C4-2B (cell line): ENCODE results near the gene KSR2.

Source experiments
- ZFX ChIP-seq: fragments of 450-650 bp; IDR thresholded peaks from 2 replicates; pipeline ENCODE4 v1.6.1; 2017
- TF ChIP-seq, protein P1 (sequence below): fragments of 450-650 bp; conservative IDR thresholded peaks from 2 replicates; pipeline ENCODE4 v1.5.1; 2017; ENCODE audit warnings: mild to moderate bottlenecking

DNA sequence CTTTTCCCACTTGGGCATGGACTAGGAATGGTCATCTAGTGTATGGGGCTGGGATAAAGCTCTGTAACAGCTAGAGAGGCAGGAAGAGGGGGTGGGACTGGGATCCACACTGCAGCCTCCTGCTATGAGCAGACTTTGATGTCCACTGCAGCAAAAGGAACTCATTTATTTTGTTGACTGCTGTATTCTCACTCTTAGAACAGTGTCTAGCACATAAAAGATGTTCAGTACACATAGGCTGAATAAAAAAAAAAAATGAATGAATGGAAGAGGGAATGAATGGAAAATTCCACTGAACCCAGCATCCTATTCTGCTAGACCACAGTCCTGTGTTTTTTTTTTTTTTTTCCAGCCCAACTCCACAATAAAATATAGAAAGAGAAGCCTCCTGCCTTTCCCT lies 501.2 kb downstream of the KSR2 start:
- TF ChIP-seq, protein P1, sequence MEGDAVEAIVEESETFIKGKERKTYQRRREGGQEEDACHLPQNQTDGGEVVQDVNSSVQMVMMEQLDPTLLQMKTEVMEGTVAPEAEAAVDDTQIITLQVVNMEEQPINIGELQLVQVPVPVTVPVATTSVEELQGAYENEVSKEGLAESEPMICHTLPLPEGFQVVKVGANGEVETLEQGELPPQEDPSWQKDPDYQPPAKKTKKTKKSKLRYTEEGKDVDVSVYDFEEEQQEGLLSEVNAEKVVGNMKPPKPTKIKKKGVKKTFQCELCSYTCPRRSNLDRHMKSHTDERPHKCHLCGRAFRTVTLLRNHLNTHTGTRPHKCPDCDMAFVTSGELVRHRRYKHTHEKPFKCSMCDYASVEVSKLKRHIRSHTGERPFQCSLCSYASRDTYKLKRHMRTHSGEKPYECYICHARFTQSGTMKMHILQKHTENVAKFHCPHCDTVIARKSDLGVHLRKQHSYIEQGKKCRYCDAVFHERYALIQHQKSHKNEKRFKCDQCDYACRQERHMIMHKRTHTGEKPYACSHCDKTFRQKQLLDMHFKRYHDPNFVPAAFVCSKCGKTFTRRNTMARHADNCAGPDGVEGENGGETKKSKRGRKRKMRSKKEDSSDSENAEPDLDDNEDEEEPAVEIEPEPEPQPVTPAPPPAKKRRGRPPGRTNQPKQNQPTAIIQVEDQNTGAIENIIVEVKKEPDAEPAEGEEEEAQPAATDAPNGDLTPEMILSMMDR = no peak
- TF ChIP-seq ZFX = no peak
